HUDEP-2 (cell line): ENCODE data around the gene MAP3K7CL.
A peak's percentile ranks its signal among the peaks of the same experiment; 100 is the strongest.

Experiments used
- DNase-seq, 76 experiments: peaks; one replicate each; lab custom pipeline; 2025; ENCODE audit not compliant: unreplicated experiment in 76 of 76; lab: John Stamatoyannopoulos, UW

Gene MAP3K7CL

DNA sequence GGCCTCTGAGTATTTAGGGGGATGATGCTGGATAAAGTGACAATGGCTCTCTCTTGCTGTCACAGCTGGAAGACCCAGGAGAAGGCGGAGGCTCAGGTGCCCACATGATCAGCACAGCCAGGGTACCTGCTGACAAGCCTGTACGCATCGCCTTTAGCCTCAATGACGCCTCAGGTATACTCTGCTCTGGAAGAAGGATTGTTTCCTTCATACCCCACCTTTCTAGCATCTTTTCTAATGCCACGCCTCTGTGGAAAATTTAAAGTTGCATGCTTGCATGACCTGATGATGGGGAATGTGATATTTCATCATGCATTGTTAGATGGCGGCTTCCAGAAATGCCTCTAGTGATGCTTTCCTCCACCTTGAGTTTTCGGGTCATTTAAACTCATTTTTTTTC is 2.8 kb downstream of the MAP3K7CL start:
- DNase-seq, result no peak

DNA sequence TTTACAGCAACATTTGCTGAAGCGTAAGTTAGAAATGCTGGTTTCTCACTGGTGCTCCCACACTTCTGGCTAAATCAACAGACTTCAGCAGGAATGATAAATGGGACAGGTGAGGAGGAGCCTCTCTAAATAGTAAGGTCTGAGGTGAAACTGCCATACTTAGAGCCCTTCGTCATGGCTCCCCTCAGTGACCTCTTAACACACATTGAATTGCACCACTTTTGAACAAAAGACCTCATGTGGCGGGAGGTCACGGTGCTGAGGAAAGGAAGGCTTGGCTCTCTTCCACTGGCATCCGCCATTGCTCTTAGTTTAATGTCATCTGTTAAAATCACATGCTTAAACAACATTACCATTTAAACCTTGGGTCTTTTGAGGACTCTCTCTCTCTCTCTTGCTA is 3.4 kb downstream of the MAP3K7CL start:
- no peak for DNase-seq

DNA sequence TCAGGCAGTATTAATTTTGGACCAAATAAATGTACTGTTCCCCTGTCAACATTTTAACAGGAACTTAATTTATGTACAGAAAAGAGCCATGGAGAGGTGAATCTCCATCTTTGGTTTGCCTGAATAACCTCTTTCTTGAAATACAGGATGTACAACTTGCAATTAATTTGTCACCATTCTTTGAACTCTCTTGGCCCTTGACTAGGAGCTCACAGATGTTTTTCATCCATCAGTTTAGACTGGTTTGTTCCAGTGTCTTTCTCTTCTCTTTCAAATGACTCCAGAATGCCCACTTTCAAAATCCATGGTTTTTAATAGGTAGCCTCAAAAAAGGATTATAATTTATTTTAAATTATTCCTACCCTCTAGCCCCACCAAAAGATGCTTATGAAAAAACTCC is 5.0 kb downstream of the MAP3K7CL start:
- no peak for DNase-seq

DNA sequence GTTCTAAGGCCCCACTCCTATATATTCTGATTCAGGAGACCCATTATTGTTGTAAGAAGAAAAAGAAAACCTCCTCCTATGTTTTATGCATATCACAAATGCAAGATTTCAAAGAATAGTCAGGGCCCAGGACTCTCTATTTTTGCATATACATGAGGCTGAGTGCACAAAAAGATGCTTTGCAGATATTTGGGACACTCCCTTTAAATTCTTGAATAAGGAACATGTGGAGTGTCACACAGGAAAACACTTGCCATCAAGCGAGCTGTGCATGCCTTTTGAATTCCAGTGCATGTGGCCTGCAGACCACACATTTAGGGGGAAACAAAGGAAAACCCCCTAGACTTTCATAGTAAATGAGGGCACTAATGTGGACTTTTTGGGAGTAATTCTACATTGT is 5.6 kb downstream of the MAP3K7CL start:
- DNase-seq, result no peak

DNA sequence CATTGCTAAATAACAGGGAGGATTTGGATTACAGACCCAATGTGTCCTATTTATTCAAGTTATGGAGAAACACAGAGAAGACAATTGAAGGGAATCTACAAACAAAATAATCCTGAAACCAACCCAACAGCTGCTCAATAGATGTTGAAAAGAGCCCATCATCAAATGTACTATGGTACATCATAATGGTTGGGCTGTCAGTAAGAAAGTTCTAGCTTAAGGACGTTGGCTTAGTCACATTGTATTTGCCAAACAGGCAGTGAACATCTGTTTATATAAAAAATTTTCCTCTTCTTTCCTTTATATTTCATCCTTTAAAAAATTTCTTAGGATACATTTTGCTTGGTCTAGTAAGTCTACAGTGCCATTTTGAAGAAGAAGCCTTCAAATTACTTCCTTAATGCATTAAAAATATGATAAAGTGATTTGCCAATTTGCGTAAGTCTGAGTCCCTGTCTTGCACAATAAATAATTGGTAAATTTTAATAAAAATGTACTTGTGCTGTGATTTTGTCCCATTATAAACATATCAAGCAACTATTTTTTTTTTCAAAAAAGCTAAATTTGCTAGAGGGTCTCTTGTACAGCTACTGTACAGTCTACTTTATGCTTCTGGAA is 14.4 kb downstream of the MAP3K7CL start:
- DNase-seq, result no peak

DNA sequence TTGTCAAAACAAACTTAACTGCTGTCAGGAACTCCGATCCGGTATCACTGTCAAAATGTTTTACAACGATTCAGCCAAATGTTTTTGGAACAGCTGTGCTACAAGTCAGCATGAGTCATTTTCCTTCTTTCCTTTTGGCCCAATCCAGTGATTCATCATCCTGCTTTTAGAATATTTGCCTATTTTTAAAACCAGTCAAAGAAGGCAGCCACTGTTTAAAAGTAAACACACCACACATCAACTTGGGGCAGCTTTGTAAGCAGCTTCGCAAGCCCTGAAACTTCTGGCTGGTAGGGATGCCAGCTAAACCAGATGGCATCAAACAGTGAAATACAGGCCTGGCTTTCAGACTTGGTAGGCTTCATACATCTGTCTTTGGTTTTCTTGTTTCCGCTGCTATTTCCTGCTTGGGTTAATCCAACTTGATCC is 14.9 kb downstream of the MAP3K7CL start:
- DNase-seq, result no peak

DNA sequence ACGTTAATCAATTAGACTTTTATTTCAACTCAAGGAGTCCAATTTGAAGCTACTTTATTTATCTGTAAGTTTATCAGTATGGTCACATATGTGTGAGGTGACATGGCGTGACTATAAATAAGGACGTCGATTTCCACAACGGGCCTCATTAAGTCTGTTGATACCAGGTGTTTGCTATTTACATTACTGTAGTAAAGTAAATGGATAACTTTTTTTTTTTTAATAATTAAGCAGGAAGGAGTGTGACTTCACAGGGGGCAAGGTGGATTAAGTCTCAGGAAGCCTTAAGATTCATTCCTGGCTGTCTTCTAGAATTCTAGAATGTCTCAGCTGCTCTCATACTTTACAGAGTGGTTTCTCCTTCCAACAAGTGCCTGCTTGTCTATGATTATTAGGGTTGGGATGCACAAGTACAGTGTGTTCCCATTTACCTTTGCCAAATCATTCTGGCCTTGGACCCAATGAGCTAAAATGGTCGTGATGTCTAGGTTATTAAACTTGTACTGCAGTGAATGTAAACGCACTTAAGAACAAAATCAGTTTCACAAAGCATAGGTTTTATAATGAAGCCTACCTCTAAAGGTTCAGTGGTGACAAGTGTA is 15.5 kb downstream of the MAP3K7CL start:
- DNase-seq, result no peak

DNA sequence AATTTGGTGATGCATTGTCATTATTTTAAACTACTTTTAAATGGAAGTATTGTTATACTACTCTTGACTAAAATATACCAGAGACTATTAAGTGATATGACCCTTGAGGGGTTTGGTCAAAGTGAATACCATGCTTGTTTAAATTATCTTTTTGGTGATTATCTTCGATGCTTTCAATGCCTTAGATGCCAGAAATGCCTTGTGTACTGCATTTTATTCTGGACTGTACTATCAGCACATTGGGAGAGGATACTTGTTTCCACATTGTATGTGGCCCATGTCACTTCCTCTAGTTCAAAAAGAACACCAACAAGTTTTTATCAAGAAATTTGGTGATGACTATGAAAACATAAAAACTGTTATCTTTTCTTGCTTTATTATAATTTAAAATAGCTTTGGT is 16.3 kb downstream of the MAP3K7CL start:
- no peak for DNase-seq

DNA sequence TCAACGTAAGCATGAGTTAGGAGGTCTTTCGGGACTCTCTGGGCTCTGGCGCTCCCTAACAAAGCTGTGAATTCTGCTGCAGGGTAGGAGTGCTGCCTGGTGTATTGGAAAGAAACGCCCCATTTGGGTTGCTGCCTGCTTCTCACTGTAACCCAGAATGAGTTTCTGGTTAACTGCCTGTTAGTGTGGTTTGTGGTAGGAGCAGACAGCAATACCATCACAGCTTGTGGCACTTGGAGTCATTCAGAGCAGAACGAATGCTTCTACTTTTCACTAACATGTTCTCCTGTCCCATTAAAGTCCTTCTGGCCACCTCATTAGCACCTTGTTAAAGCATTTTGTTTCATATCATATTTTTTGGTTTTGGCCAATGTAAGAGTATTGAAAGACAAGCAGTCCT is 18.1 kb downstream of the MAP3K7CL start:
- peak in 1 of 76 experiments; percentile 12 for DNase-seq

DNA sequence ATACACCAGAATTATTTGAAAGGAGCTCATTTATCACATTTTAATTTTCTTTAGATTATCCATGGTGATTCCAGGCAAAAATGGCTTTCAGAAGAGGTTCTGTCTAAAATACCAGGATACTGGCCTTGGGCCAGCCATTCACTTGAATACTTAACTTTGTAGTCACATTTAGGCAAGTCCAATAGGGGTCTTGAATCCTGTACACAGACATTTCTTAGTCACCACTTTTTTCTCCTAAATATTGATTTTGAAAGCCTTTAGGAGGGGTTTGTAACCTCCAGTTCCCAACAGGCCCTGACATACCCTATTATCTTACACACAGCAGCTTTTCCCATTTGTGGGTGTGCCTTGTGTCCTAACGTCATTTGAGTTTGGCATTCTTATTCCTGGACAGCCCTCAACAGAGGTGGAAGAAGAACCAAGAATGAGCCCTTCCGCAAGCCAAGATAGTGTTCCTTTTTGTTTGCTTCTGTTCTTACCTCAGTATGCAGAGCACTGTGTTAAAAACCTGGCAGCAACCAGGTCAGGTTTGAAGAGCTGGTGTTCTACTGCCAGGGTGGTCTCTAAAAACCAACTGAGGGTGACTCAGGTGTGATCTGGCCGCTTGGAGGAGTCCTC is 19.5 kb downstream of the MAP3K7CL start:
- no peak for DNase-seq

DNA sequence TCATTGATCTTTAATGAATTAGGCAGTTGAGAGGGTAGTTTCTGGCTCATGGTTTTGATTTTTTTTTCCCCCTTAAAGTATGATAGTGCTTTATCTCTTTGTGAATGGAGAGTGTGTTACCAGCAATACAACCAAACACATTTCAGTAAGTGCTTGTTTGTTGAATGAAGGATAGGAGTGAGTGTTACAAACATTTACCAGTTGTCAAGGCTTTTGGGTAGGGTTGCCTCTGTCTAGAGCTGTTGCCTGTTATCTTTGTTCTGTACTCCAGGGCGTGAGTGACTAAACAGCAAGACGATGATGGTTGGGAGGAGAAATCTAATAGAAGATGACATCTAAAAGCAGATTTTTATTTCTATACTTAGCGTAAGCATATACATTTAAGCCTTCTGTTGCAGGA is 21.5 kb downstream of the MAP3K7CL start:
- no peak for DNase-seq

DNA sequence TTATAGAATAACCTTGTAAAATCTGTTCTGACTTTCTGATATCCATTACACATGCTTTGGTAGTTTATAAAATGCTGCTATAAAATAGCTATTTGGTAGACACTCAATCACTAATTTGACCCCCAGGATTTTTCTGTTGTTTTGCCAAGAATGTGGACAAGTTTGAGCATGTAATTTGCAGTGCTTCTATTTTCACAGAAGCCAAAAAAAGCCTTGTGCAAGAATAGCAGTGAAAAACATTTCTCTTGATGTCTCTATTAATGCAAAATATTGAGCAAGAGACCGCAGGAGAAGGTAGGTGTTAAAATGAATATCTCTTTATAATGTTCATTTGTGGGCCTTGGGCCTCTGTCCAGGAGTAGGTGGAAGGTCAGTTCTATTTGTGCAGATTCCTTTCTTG is 22.5 kb downstream of the MAP3K7CL start:
- DNase-seq, result no peak

DNA sequence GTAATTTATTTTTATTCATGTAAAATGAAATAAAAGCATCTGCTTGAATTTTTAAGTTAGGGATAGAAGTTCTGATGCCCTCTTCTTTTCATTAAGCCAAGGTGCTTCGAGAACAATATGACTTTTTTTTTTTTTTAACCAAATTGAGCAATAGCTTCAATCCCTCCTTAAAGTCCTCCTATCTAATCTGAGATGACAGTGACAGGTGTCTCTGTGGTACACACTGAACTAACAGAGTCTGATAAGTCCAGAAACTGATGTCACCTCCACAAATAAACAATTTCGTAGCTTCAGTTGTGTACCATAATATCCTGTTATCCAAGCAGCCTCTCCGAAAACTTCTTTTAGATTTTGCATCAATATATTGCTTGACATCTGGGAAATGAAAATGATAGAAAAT is 23.8 kb downstream of the MAP3K7CL start:
- no peak for DNase-seq

DNA sequence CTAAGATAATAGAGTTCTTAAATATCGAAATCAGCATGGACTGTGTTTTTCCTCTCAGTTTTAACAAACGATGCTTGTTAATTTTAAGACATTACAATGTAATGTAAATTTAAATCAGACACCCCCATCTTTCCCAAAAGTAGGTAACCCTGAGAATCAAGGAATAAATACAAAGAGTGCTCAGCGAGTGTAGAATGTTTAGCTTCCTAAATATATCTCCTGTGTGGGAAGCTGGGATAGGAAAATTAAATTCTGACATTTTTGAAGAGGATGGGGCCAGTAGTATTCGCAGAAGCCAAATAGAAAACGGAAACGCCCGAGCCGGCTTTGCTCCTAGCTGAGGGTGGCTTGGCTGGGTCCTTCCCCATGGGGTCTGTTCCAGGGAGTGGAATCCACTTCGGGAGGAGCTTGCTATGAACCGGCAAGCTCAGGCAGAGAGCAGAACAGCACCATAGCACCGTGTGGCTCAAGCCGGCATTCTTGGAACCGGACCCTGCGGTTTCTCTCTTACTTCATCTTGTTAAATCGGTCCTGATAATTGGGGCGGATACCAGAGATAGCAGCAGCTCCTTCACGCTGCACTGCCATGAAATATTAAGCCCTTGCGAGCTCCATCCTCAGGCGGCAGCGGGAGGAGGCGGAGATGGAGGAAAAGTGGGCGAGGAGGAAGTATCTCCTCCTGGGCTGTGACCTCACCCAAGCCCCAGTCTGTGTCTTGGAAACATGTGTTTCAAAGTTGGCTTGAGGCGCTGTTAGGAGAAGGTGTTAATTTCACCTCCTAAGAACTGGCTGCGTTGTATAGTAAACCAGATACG is 24.9 kb downstream of the MAP3K7CL start:
- DNase-seq, result peak in 10 of 76 experiments; percentile 9 to 37 (median 23)

DNA sequence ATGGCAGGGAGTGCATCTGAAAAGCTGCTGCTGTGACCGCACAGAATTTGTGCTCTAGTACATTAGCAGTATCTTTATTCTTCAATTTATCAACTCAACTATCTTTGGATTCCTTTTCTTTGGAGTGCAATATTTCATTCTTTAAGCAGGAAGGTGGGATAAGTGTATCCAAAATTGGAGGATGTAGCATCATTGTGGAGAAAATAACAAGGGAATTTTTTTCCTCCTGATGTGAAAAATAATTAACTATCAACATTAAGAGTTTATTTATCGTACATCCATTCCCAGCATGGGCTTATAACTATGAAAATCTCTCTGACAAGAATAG is 25.5 kb downstream of the MAP3K7CL start:
- DNase-seq, result no peak

DNA sequence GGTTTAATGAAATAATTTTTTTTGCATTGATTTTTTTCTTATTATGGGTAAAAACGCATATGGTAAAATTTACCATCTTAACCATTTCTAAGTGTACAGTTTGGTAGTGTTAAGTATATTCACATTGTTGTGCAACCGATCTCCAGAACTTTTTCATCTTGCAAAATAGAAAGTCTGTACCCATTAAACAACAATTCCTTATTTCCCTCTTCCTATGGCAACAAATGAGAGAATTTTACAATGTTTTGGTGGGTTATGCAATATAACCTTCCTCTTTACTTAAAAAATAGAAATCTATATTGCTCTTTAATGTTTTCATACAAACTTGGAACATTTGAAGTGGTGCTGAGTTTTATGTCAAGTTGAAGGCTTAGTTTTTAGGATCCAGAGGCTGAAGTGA is 26.6 kb downstream of the MAP3K7CL start:
- no peak for DNase-seq

DNA sequence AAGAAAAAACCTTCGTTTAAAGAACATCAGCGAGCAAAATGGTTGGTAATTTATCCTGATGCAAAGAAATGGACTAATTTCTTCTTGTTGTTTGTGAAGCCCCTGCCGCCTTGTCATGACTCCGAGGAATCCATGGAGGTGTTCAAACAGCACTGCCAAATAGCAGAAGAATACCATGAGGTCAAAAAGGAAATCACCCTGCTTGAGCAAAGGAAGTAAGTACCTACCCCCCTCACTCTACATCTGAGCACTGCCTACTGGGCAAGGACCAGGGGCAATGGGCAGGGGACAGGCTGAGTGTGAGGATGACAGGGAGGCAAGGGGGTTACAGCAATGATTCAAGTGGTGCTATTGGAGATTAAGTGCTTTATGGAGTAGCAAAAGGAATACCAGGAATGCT is 29.4 kb downstream of the MAP3K7CL start:
- no peak for DNase-seq

DNA sequence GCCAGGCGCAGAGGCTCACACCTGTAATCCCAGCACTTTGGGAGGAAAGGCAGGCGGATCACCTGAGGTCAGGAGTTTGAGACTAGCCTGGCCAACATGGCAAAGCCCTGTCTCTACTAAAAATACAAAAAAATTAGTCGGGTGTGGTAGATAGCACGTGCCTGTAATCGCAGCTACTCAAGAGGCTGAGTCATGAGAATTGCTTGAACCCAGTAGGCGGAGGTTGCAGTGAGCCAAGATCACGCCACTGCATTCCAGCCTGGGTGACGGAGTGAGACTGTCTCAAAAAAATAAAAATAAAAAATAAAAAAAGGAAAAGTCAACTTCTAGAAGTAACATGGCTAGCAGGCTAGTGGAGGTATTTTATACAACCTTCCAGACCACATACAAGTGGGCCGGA is 32.4 kb downstream of the MAP3K7CL start:
- DNase-seq, result peak in 66 of 76 experiments; percentile 14 to 83 (median 52)

DNA sequence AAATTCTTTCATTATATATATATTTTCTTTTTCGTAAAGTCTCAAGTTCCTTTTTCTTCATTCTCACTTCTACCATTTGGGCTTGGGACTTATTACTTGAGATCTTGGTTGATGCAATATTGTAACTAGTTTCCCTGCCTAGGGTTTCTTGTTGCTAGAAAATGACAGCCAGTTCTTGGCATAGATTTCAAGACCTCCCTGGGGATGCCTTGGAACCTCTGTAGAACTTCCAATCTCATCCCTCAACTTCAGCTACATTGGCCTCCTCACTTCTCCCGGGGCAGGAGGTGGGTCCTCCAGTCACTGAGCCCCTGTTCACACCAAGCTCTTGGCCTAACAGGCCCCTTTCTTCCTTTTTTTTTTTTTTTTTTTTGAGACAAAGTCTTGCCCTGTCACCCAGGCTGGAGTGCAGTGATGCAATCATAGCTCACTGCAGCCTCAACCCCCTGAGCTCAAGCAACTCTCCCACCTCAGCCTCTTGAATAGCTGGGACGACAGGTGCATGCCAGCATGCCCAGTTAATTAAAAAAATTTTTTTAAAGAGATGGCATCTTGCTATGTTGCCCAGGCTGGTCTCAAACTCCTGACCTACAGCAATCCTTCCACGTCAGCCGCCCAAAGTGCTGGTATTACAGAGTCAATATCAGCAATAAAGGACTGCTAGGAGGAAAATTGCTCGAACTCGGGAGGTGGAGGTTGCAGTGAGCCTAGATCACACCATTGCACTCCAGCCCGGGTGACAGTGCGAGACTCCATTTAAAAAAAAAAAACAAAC is 33.1 kb downstream of the MAP3K7CL start:
- DNase-seq, result no peak

DNA sequence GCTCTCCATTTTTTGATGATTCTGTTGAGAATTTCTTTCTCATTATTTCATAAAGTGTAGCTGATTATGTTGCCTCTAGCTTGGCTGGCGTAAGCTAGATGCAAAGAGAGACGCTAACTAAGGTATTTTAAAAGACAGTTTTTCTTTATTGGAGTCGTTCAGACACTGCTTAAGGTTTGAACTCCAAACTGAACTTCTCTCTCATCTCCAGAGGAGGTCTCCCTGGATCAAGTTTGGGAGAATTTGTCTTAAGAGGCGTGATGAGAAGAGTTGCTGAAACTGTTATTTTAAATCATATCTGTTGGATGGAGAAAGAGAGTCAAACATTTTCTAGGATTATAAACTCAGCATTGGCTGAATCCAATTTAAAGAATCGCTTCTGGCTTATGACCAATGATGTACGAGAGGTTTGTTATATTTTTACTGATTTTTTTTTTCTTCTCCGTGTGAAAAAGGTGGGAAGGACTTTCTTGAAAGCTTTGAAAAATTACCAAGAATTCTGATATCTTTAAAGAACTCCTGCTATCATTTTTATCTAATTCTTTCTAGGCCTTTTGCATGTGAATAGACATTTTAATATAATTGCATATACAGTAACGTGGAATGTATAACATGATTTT is 34.0 kb downstream of the MAP3K7CL start:
- peak in 15 of 76 experiments; percentile 13 to 51 (median 33) for DNase-seq
